ENCODE measurements around the gene DAB2IP.

Gene DAB2IP

DNA sequence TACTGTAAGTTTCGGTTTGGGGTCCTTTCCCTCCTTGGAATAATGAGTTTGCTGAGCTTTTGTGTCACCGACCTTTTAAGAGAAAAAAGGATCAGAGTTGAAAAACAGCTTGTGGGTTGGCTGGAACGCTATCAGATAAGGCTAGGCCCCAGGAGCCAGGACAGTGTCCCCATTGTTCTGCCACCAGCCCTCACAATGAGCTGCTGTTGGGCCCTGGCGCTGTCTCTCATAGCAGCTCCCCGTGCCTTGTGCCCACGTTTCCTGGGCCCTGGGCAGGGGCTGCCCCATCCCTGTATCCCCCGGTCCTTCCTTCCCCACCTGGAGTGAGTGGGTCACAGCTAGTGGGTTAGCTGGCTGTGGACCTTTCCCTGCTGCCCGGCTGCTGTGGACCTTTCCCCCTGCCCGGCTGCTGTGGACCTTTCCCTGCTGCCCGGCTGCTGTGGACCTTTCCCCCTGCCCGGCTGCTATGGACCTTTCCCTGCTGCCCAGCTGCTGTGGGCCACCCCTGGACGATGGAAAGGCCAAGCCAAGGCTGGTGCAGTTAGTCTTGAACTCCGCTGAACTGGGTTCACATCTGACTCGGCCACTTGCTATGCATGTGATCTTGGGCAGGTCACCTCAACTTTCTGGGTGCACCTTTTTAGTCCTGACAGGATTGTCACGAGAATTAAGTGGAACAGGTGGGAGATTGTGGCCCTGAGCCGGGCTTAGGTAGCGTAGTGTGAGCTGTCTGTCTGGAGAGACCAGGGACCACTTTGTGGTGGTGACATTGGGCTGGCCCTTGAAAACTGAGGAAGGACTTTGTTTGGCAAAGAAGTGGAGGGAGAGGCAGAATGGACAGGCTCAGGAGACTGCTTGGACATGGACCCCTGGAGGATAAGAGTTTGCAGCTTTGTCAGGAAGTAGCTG, 99.5 kb downstream of the DAB2IP start:
- H3K4me3 ChIP-seq (ENCODE audit: low read length): no peak overlapping the region
- no peak for TF ChIP-seq CTCF (IDR thresholded peaks at IDR 0.05; ENCODE audit: insufficient read depth, low read depth, low read length, missing control alignments)

GRCh38 chr9:121751686-121752445, 100.4 kb downstream of the DAB2IP start:
- TF ChIP-seq CTCF (IDR thresholded peaks at IDR 0.05; ENCODE audit: insufficient read depth, low read depth, low read length, missing control alignments): no peak
- H3K4me3 ChIP-seq (ENCODE audit: low read length): no peak overlapping the region
- DNase-seq (ENCODE audit: low read depth): no peak

More for the DNA sequence above, 99.5 kb downstream of the DAB2IP start:
- no peak for DNase-seq (ENCODE audit: low read depth)

GRCh38 chr9:121752929-121753328, 101.5 kb downstream of the DAB2IP start:
- no peak overlapping the region for H3K4me3 ChIP-seq (ENCODE audit: low read length)
- DNase-seq (ENCODE audit: low read depth): no peak
- TF ChIP-seq CTCF (IDR thresholded peaks at IDR 0.05; ENCODE audit: insufficient read depth, low read depth, low read length, missing control alignments): no peak

DNA sequence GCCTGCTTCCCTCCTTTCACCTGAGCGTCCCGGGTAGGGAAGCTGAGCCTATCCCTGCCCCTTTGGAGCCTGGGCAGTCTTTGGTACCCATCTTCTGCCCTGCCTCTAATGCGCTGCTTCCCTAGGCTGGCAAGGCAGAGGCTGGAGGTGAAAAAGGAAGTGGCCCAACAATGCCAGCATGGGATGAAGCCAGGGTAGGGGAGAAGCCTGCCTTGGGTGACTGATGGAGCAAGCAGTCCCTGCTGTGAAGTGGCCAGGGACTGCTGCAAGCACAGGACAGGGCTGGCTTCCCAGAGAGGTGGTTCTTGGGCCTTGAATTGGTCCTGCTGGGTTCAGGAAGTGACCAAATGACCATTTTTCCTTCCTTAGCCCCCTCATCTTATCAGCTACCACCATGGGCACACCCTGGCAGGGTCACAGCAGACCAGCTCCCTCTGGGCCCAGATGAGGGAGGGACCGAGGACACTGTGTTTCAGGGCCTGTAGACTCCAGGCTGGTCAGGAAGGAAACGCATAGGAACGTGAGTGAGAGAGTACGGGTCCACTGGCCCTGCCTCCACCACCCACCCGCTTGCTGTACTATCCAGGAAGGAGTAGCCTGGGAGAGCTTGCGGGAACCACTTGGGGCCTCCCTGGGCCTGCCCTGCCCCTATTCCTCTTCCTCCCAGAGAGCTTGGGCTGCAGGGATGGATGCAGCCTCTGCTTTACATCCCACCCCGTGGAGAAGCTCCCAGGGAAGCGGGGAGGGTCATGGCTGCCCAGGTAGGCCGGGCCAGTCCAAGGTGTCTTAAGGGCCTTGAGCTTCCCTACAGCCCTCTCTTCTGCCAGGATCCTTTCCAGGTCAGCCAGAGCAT, 102.6 kb downstream of the DAB2IP start:
- DNase-seq (ENCODE audit: low read depth): no peak
- H3K4me3 ChIP-seq (ENCODE audit: low read length): no peak overlapping the region
- no peak for TF ChIP-seq CTCF (IDR thresholded peaks at IDR 0.05; ENCODE audit: insufficient read depth, low read depth, low read length, missing control alignments)

DNA sequence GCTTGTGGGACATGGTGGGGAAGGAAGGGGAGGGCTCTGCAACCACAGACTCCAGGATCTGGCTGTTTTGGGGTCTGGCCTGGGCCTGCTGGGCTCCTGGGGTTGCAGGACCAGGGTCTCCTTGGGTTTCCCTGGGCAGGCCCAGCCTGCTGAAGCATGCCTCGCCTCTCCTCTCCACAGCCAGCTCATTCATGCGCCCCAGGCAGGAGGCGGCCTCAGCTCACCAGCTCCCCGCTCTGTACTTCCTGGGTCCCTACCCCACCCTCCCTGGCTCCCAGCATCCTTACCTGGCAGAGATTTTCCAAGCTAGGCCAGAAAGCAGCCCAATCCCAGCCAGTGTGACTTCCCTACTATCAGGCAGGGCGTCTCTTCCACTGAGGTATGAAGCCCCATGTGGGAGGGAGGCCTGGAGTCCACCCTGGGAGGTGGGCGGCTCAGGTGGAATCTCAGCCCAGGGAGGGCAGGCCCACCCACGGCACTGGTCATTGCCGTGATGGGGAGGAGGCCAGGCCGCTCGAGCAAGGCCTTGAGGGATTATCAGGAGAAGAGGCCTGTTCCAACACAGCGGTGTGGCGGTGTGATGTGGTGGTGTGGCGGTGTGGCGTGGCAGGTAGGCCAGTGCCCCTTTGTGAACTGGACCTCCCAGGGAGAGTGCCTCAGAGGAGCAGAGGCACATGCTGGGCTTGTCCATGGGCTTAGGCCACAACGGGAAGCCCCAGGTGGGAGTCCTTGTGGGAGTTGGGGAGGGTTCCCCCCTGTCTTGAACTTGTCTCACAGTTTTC, 103.4 kb downstream of the DAB2IP start:
- peak; percentile 11 for TF ChIP-seq CTCF (IDR thresholded peaks at IDR 0.05; ENCODE audit: insufficient read depth, low read depth, low read length, missing control alignments)
- DNase-seq (ENCODE audit: low read depth): peak; percentile 83
- H3K4me3 ChIP-seq (ENCODE audit: low read length): no peak overlapping the region

DNA sequence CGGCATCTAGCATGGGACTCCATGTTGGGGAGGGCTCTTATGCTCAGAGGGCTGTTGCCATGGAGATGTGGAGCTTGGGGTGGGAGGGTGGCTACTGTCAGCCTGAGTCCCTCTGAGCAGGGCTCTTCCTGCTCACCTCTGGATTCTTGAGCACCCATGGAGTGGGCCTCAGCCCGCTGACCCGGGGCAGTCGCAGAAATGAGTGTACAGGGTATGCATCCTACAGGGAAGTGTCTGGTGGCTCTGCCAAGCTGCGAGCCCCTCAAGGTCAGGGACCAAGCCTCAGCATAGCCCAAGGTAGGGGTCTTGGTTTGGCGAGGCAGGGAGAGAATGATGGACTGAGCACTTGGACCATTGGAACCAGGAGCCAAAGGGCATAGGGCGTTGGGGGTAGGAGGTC, 104.1 kb downstream of the DAB2IP start:
- no peak overlapping the region for H3K4me3 ChIP-seq (ENCODE audit: low read length)
- no peak for DNase-seq (ENCODE audit: low read depth)
- no peak for TF ChIP-seq CTCF (IDR thresholded peaks at IDR 0.05; ENCODE audit: insufficient read depth, low read depth, low read length, missing control alignments)
